GM21529 (cell line): ENCODE results near the gene ABCA7.

Experiments
- ATAC-seq: cut with Tn5 transposase; IDR thresholded peaks from one replicate; pipeline ENCODE4 v1.9.1; 2021; ENCODE audit not compliant: unreplicated experiment

The ABCA7 gene

GRCh38 chr19:1039646-1040475, at the start of gene ABCA7:
ABCA7 (plus strand) TSS chr19:1040107; CDS start chr19:1041362, 1,255 bp downstream.
- ATAC-seq, result peak; percentile 66

- no peak for ATAC-seq
Observed at GRCh38 chr19:990119-990571, 49.8 kb upstream of the ABCA7 start.

DNA sequence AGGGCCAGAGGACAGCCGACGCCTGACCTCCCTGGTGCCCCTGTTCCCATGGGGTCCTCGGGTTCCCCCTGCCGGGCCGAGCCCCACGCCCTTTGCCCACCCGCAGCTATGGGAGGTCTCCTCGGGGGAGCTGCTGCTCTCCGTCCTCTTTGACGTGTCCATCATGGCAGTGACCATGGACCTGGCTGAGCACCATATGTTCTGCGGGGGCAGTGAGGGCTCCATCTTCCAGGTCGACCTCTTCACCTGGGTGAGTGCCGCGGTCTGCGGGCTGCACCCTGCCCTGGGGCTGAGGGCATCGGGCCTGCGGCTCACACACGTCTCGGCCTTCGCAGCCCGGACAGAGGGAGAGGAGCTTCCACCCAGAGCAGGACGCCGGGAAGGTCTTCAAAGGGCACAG, 49.2 kb upstream of the ABCA7 start:
- no peak for ATAC-seq

DNA sequence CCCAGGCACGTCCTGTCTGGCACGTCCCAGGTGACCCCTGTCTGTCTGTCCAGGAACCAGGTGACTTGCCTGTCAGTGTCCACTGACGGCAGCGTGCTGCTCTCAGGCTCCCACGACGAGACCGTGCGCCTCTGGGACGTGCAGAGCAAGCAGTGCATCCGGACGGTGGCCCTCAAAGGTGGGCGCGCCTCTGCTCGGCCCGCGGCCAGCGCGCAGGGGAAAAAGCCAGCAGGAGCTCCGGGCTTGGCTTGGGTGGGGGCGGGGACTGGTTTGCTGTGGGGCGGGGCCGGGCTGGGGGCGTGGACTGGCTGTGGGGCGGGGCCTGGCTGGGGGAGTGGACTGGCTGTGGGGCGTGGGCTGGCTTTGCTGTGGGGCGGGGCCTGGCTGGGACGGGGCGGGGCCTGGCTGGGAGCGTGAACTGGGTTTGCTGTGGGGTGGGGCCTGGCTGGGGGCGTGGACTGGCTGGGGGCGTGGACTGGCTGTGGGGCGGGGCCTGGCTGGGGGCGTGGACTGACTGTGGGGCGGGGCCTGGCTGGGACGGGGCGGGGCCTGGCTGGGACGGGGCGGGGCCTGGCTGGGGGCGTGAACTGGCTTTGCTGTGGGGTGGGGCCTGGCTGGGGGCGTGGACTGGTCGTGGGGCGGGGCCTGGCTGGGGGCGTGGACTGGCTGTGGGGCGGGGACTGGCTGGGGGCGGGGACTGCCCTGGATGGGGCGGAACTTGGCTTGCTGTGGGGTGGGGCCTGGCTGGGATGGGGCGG, 48.6 kb upstream of the ABCA7 start:
- no peak for ATAC-seq

DNA sequence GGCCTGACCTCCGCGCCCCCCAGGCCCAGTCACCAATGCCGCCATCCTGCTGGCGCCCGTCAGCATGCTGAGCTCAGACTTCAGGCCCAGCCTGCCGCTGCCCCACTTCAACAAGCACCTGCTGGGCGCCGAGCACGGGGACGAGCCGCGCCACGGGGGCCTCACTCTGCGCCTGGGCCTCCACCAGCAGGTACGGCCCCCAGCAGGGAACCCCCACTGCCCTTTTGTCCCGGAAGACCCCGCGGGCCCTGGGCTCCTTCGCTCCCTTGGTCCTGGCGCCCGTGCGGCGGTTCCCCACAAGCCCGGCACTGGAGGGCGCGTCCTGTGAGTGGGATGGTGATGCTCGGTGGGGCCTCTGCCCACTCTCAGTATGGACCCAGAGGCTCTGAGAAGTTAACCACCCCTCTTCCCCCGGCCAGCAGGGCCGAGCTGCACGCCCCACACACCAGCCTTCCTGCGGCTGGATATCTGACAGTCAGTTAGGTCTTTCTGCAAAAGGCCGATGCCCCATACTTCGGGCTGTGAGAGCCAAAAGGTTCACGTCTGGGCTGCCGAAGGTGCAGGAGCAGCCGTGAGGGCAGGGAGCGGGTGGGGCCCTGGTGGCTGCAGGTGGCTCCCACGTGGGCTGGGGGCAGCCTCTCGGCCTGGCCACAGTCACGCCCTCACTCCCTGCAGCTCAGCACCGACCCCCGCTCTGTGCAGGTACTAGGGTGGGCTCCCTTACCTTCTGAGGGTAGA, 47.8 kb upstream of the ABCA7 start:
- no peak for ATAC-seq

DNA sequence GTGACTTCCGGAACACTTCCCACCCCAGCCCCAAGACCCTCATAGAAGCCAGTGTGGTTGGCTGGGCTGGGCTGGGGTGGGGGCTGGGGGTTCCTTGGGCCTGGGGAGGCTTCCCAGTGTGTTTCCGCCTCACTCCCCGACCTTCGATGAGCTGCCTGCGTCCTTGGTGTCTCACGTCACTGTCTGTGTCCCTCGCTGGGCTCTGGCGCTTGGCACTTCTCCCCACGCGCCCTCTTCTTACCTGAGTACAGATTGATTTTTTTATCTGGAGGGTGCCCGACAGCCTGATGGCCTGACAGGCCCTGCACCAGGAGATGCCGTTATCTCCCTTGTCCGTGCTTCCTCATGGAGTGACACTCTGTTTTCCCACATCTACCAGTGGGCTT, 47.2 kb upstream of the ABCA7 start:
- ATAC-seq, result no peak

DNA sequence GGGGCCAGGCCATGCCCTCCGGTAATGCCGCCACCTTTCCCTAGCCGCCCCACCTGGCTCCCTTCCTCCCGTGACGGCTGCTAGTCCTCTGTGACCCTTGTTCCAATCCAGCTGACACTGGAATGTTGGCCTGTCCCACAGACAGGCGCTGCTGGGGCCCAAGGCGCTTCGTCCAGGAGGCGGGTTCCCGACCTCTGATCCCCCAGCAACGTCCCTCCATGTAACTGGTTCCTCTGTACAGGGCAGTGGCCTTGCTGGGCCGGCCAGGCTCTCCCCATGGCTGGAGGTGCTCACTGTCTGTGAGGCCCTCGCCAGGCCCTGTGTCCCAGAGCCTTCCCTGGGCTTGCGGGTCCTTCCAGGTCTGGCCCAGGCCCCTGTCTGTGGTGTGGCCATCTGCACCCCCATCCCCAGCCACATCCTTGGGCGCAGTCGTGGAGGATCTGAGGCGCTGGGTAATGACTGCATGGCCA, 46.5 kb upstream of the ABCA7 start:
- ATAC-seq, result no peak

DNA sequence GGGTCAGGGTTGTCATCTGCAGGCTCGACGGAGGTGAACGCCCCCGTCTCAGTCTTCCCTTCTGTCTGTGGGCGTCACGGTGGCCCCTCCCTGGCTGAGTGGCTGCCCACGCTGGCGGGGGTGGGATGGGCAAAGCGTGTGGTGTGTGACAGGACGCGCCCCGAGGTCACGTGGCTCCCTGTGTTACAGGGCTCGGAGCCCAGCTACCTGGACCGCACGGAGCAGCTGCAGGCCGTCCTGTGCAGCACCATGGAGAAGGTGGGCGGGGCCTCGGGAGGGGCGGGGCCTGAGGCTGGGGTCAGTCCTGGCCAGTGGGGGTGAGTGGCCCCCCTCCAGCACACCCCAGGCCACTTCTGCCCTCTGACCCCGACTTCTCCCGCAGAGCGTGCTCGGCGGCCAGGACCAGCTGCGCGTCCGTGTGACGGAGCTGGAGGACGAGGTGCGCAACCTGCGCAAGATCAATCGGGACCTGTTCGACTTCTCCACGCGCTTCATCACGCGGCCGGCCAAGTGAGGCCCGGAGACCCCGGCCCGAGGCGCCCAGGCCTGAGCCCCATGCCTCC, 46.0 kb upstream of the ABCA7 start:
- ATAC-seq, result no peak

GRCh38 chr19:994516-994915, 45.4 kb upstream of the ABCA7 start:
- no peak for ATAC-seq

DNA sequence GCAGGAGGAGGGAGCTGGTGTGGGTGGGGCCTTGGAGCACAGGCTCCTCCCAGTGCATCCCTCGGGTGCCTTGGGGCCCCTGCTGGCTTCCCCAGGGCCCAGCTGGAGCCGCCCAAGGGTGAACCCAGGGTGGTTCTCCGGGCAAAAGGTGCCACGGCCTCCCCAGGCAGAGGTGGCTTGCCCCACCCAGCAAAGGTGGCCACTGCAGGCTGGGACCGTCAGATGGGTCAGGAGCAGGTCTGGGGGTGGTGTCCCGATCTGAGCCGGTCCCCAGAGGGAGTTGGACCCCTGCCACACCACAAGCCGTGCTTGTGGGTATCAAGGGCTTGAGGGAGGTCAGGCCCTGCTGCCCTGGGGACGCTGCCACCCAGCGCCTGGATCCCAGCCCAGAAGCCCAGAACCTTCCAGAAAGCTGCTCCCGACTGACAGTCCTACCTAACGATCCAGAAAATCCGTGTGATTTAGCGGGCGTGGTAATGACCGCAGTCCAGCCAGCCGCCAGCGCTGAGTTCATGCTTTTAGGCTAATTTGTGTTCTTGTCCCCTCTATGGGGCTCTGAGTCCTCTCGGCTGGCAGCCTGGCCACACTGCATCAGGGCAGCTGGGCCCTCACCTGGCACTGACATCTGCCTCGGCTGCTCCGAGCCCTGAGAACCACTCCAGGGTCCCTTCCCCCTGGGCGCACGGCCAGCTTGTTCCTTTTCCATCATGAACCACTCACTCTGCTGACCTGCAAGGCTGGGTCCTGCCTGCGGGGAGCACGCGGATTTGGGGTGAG, 44.7 kb upstream of the ABCA7 start:
- no peak for ATAC-seq

DNA sequence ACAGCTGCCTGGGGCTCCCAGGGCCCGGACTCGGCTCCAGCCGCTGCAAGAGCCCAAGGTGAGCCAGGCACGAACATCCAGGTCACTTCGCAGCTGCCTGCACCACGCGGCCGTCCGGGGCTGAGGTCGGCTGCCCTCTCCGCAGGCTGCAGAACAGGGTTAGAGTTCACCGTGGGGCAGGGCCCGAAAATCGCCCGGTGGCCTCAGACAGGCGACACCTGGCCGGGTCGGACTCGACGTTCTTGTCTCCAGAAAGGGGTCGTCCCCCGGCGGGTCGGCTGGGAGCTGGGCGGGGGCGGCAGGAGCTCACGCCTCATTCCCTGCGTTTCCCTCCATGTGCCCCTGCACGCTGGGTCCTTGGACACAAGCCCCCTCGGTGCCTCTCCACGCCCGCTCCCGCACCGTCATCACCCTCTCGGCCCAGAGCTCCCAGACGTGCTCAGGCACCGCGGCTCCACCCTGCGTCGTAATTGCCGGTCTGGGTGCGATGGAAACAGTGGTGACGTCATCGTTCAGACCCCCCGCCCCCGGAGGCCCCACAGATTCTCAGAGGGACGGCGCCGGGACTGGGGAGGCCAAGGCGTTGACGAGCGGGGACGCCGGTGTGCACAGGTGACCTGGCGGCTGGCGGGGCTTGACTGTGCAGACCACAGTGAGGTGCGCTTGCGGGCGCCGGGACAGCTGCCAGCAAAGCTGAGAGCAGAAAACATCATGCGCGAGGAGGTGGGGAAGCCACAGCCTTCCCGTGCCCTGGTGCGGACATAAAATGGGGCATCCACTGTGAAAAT, 43.7 kb upstream of the ABCA7 start:
- ATAC-seq, result no peak

- no peak for ATAC-seq
Observed at GRCh38 chr19:998064-998463, 41.8 kb upstream of the ABCA7 start.

- ATAC-seq, result no peak
Observed at GRCh38 chr19:999379-999719, 40.6 kb upstream of the ABCA7 start.

DNA sequence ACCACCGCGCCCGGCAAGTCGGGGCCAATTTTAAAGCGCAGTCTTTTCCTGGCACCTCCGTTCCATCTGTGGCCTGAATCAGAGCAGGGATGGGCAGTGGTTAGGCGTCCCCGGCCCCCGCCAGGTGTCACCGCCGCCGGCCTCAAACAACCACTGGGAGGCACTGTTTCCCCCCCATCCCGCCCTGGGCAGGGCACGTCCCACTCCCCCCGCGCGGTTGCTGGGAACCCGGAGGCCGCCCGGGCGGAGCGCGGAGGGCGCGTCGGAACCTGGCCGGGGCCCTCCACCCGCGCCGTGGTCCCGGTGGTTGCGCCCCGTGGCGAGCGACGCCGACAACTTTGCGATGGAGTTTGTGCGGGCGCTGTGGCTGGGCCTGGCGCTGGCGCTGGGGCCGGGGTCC, 39.8 kb upstream of the ABCA7 start, which contains the start of gene GRIN3B:
GRIN3B (plus strand) TSS at position 325 of the 400 bp plus-strand sequence; CDS start at position 344, 19 bp downstream.
- no peak for ATAC-seq

DNA sequence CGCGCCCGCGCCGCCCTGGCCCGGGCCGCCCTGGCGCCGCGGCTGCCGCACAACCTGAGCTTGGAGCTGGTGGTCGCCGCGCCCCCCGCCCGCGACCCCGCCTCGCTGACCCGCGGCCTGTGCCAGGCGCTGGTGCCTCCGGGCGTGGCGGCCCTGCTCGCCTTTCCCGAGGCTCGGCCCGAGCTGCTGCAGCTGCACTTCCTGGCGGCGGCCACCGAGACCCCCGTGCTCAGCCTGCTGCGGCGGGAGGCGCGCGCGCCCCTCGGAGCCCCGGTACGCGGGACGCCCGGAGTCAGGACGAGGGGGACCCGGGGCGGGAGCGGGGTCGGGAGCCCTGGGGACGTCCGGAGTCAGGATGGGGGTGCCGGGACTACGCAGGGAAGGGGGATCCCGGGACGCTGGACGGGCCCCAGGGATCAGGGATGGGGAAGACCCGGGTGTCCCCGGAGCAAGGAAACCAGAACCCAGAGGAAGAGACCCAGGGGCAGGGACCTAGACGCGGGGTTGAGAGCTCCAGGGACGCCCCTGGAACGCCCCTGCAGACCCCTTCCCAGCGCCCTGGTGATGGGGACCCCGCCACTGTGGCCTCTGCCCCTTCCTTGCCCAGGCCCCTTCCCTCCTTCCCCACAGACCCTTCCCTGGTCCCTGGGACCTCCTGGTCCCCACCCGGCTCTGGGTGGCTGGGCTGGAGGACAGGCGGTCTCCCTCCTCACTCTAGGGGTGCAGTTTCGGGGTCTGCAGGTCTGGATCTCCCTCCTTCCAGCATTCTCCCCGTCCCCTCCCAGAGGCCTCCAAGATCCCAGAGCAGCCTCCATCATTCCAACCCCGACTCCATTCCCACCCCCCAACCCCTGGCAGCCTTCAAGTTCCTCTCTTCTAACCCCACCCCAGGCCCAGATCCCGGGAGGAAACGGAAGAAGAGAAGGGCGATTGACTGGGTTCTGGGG, 39.0 kb upstream of the ABCA7 start:
- no peak for ATAC-seq

- ATAC-seq, result no peak
Observed at GRCh38 chr19:1001538-1002166, 38.3 kb upstream of the ABCA7 start.

DNA sequence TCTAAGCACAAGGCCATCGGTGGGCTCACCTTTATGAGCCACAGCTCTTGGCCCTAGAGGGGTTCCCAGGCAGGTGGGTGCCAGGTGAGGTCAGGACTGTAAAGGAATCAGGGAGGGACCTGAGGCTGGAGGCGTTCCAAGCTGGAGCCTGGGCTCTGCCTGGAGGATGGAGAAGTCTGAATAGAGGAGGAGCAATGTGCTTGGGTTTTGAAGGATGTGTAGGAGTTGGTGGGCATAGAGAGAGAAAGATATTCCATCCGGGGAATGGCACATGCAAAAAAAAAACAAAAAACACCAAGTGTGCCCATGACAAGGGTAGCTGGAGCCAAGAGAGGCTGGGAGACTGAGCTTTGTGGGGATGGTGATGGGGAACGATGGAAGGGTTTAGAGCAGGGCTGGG, 37.3 kb upstream of the ABCA7 start:
- ATAC-seq, result no peak

- no peak for ATAC-seq
Observed at GRCh38 chr19:1003283-1003682, 36.6 kb upstream of the ABCA7 start.
